ENCODE measurements around the gene HECW1. TPM values are rescaled to one million over a fixed set of nuclear protein-coding genes. Genes with fewer than 3 reads are reported as not detected.

The HECW1 gene
- total and polyA plus RNA-seq, 2 experiments from 2014 or later = 11.0 to 21.8 TPM

DNA sequence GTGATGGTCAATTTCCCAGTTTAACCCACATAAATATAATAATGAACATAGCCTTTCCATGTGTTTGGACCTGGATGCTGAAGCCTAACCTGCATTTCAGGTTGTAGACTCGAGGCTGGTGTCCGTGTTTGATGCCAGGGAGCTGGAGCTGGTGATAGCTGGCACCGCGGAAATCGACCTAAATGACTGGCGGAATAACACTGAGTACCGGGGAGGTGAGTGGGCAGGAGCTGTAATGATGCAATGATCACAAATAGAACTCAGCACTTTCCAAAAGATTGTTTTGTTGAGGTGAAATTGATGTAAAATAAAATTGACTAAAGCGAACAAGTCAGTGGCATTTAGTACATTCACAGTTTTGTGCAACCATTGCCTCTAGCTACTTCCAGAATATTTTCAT lies 439.7 kb downstream of the HECW1 start (continued):
- TF ChIP-seq, protein P1, sequence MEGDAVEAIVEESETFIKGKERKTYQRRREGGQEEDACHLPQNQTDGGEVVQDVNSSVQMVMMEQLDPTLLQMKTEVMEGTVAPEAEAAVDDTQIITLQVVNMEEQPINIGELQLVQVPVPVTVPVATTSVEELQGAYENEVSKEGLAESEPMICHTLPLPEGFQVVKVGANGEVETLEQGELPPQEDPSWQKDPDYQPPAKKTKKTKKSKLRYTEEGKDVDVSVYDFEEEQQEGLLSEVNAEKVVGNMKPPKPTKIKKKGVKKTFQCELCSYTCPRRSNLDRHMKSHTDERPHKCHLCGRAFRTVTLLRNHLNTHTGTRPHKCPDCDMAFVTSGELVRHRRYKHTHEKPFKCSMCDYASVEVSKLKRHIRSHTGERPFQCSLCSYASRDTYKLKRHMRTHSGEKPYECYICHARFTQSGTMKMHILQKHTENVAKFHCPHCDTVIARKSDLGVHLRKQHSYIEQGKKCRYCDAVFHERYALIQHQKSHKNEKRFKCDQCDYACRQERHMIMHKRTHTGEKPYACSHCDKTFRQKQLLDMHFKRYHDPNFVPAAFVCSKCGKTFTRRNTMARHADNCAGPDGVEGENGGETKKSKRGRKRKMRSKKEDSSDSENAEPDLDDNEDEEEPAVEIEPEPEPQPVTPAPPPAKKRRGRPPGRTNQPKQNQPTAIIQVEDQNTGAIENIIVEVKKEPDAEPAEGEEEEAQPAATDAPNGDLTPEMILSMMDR (conservative IDR thresholded peaks at IDR 0.05; ENCODE audit: low read depth in 2 of 2) = no peak
- no peak for TF ChIP-seq EZH2phosphoT487 (IDR thresholded peaks at IDR 0.05; ENCODE audit: unreplicated experiment)
- no peak for TF ChIP-seq POLR2AphosphoS5 (IDR thresholded peaks at IDR 0.05; ENCODE audit: low read depth)
- no peak for TF ChIP-seq ZNF114 (CRISPR knock-in tag; IDR thresholded peaks at IDR 0.05)
- no peak for TF ChIP-seq STAT1 (IDR thresholded peaks at IDR 0.05; ENCODE audit: unreplicated experiment)
- no peak for TF ChIP-seq CREB1 (CRISPR knock-in tag; IDR thresholded peaks at IDR 0.05; ENCODE audit: low read depth)
- TF ChIP-seq EZH2 (IDR thresholded peaks at IDR 0.05; ENCODE audit: low read depth, unreplicated experiment) = no peak

- H3K27me3 Mint-ChIP-seq (ENCODE audit: insufficient read depth, low read depth, poor library complexity) = peaks cover 2% of the 10 kb centered on the region
- H3K36me3 Mint-ChIP-seq (ENCODE audit: low read depth) = no peaks in the 10 kb centered on the region; the same call in 2 of the 3 replicates
- peaks cover 5% of the 10 kb centered on the region for H3F3A ChIP-seq (replicated peaks; ENCODE audit: low read depth)
- H3K4me3 Mint-ChIP-seq = no peak overlapping the region
- H3K4me1 Mint-ChIP-seq = peaks cover 19% of the 10 kb centered on the region
- no peaks in the 10 kb centered on the region for H4K20me1 ChIP-seq (replicated peaks; ENCODE audit: insufficient read depth)
- no peak for DNase-seq (ENCODE audit: low spot score)
- H2AFZ ChIP-seq = no peak overlapping the region
- H3K9me3 Mint-ChIP-seq = no peaks in the 10 kb centered on the region
- H3K36me3 ChIP-seq (ENCODE audit: insufficient read depth) = no peaks in the 10 kb centered on the region
- H3K4me3 ChIP-seq = no peak overlapping the region
- H3K79me2 ChIP-seq (replicated peaks; ENCODE audit: insufficient read depth) = no peaks in the 10 kb centered on the region
- TF ChIP-seq, protein P2, sequence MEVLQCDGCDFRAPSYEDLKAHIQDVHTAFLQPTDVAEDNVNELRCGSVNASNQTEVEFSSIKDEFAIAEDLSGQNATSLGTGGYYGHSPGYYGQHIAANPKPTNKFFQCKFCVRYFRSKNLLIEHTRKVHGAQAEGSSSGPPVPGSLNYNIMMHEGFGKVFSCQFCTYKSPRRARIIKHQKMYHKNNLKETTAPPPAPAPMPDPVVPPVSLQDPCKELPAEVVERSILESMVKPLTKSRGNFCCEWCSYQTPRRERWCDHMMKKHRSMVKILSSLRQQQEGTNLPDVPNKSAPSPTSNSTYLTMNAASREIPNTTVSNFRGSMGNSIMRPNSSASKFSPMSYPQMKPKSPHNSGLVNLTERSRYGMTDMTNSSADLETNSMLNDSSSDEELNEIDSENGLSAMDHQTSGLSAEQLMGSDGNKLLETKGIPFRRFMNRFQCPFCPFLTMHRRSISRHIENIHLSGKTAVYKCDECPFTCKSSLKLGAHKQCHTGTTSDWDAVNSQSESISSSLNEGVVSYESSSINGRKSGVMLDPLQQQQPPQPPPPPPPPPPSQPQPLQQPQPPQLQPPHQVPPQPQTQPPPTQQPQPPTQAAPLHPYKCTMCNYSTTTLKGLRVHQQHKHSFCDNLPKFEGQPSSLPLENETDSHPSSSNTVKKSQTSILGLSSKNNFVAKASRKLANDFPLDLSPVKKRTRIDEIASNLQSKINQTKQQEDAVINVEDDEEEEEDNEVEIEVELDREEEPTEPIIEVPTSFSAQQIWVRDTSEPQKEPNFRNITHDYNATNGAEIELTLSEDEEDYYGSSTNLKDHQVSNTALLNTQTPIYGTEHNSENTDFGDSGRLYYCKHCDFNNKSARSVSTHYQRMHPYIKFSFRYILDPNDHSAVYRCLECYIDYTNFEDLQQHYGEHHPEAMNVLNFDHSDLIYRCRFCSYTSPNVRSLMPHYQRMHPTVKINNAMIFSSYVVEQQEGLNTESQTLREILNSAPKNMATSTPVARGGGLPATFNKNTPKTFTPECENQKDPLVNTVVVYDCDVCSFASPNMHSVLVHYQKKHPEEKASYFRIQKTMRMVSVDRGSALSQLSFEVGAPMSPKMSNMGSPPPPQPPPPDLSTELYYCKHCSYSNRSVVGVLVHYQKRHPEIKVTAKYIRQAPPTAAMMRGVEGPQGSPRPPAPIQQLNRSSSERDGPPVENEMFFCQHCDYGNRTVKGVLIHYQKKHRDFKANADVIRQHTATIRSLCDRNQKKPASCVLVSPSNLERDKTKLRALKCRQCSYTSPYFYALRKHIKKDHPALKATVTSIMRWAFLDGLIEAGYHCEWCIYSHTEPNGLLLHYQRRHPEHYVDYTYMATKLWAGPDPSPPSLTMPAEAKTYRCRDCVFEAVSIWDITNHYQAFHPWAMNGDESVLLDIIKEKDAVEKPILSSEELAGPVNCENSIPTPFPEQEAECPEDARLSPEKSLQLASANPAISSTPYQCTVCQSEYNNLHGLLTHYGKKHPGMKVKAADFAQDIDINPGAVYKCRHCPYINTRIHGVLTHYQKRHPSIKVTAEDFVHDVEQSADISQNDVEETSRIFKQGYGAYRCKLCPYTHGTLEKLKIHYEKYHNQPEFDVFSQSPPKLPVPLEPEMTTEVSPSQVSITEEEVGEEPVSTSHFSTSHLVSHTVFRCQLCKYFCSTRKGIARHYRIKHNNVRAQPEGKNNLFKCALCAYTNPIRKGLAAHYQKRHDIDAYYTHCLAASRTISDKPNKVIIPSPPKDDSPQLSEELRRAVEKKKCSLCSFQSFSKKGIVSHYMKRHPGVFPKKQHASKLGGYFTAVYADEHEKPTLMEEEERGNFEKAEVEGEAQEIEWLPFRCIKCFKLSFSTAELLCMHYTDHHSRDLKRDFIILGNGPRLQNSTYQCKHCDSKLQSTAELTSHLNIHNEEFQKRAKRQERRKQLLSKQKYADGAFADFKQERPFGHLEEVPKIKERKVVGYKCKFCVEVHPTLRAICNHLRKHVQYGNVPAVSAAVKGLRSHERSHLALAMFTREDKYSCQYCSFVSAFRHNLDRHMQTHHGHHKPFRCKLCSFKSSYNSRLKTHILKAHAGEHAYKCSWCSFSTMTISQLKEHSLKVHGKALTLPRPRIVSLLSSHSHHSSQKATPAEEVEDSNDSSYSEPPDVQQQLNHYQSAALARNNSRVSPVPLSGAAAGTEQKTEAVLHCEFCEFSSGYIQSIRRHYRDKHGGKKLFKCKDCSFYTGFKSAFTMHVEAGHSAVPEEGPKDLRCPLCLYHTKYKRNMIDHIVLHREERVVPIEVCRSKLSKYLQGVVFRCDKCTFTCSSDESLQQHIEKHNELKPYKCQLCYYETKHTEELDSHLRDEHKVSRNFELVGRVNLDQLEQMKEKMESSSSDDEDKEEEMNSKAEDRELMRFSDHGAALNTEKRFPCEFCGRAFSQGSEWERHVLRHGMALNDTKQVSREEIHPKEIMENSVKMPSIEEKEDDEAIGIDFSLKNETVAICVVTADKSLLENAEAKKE (CRISPR knock-in tag; IDR thresholded peaks at IDR 0.05) = no peak
- TF ChIP-seq JUNB (IDR thresholded peaks at IDR 0.05; ENCODE audit: unreplicated experiment) (no peak), ETS1 (IDR thresholded peaks at IDR 0.05) (no peak)
- no peaks in the 10 kb centered on the region; the same call in 1 of the 2 replicates for H3K9me2 ChIP-seq (ENCODE audit: insufficient read depth)
- H3K27me3 ChIP-seq (ENCODE audit: insufficient read depth) = no peaks in the 10 kb centered on the region
- no peak for ATAC-seq
- H3K4me1 ChIP-seq (ENCODE audit: insufficient read depth) = peaks cover 17% of the 10 kb centered on the region
- H3K27ac Mint-ChIP-seq = no peak overlapping the region; the same call in 1 of the 2 replicates
- no peak overlapping the region for H3K27ac ChIP-seq (ENCODE audit: low read depth)
- no peak overlapping the region for H3K4me2 ChIP-seq
Measured at GRCh38 chr7:43553999-43554398, 441.6 kb downstream of the HECW1 start.
